Mammary epithelial cell (primary cell): ENCODE measurements around the gene C18orf54.

Experiments
- EZH2 ChIP-seq: IDR thresholded peaks from 2 replicates; pipeline ENCODE4 v1.6.1; 2012; ENCODE audit warnings: low read length, inconsistent platforms, borderline replicate concordance
- TF ChIP-seq, protein P1 (sequence below), 2 donors: IDR thresholded peaks in 1 of 2; conservative IDR thresholded peaks in 1 of 2; 2 replicates each; pipeline ENCODE4 v1.5.1; 2011 to 2012; ENCODE audit warnings: inconsistent platforms in 2 of 2, low read length in 2 of 2, mild to moderate bottlenecking in 2 of 2, control low read depth in 1 of 2, low read depth in 1 of 2; ENCODE audit not compliant: insufficient read depth in 1 of 2; ENCODE audit errors: extremely low read depth in 1 of 2

DNA sequence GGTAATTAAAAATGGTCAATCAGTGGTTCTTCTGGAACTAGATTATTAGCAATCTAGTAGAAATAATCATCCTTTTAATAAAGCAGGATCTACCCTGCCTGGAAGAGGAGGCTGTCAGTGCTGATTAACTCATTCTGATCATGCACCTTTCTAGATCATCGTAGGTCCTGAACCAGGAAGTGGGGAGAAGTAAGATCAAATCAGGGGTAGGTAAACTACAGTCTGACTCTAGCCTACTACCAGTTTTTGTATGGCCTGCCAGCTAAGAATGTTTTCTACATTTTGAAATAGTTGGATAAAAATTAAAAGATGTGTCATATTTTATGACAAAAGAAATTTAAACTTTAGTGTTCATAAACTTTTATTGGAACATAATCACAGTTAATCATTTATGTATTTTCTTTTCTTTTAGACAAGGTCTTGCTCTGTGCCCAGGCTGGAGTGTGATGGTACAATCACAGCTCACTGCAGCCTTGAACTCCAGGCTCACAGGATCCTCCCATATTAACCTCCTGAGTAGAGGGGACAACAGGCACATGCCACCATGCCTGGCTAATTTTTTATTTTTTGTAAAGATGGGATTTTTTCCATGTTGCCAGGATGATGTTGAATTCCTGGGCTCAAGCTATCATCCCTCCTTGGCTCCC is 36.1 kb downstream of the C18orf54 start:
- TF ChIP-seq, protein P1, sequence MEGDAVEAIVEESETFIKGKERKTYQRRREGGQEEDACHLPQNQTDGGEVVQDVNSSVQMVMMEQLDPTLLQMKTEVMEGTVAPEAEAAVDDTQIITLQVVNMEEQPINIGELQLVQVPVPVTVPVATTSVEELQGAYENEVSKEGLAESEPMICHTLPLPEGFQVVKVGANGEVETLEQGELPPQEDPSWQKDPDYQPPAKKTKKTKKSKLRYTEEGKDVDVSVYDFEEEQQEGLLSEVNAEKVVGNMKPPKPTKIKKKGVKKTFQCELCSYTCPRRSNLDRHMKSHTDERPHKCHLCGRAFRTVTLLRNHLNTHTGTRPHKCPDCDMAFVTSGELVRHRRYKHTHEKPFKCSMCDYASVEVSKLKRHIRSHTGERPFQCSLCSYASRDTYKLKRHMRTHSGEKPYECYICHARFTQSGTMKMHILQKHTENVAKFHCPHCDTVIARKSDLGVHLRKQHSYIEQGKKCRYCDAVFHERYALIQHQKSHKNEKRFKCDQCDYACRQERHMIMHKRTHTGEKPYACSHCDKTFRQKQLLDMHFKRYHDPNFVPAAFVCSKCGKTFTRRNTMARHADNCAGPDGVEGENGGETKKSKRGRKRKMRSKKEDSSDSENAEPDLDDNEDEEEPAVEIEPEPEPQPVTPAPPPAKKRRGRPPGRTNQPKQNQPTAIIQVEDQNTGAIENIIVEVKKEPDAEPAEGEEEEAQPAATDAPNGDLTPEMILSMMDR (conservative IDR thresholded peaks at IDR 0.05 in 1 of 2, IDR thresholded peaks at IDR 0.05 in 1 of 2; ENCODE audit: extremely low read depth in 1 of 2, insufficient read depth in 1 of 2, low read depth in 1 of 2, low read length in 2 of 2): no peak
- no peak for TF ChIP-seq EZH2
